Measurements from ENCODE around the gene CHERP.

CHERP gene, protein sequence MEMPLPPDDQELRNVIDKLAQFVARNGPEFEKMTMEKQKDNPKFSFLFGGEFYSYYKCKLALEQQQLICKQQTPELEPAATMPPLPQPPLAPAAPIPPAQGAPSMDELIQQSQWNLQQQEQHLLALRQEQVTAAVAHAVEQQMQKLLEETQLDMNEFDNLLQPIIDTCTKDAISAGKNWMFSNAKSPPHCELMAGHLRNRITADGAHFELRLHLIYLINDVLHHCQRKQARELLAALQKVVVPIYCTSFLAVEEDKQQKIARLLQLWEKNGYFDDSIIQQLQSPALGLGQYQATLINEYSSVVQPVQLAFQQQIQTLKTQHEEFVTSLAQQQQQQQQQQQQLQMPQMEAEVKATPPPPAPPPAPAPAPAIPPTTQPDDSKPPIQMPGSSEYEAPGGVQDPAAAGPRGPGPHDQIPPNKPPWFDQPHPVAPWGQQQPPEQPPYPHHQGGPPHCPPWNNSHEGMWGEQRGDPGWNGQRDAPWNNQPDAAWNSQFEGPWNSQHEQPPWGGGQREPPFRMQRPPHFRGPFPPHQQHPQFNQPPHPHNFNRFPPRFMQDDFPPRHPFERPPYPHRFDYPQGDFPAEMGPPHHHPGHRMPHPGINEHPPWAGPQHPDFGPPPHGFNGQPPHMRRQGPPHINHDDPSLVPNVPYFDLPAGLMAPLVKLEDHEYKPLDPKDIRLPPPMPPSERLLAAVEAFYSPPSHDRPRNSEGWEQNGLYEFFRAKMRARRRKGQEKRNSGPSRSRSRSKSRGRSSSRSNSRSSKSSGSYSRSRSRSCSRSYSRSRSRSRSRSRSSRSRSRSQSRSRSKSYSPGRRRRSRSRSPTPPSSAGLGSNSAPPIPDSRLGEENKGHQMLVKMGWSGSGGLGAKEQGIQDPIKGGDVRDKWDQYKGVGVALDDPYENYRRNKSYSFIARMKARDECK

DNA sequence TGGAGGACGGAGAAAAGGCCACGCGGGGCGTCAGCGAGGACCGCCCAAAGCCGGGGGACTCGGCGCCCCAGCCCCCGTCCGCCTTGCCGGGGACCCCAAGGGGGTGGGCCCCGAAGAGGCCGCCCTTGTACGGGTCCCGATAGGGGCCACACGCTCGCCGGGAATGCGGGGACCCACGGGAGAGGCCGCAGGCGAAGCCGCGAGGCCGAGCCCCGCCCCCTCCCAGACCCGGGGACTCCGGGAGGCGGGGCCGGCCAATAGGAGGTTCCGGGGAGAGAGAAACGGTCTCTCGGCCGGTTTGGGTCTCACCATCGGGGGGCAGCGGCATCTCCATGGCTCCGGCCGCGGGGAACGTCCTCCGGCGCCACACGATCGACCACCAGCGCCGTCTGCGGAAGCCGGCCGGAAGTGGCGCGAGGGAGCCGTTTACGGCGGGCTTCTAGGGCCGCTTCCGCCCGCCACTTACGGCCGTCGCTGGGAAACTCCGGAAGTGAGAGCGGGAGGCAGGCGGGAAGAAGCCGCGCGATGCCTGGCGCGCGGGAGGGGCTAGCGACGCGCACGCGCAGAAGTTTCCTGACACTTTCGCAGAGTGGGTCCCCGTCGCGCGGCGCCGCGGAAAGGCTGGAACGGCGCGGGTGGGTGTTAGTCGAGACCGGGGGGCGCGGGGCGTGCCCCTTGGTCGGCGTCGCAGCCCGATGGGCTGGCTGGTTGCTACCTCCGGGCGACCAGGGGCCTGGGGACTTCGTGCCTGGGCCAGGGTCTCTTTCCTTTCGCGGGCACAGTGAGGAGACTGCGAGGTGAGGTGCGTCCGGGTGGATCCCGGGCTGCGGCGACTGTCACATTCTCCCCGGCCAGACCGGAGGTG is at the start of gene CHERP:
CHERP (minus strand) TSS at position 393 of the 865 bp plus-strand sequence; CDS start at position 334, 59 bp downstream.
- DNase-seq, result peak; percentile 92

GRCh38 chr19:16590876-16591802 is 48.9 kb upstream of the CHERP start:
- no peak for DNase-seq

GRCh38 chr19:16589917-16590316 is 47.7 kb upstream of the CHERP start:
- no peak for DNase-seq

GRCh38 chr19:16588824-16589577 is 46.8 kb upstream of the CHERP start:
- DNase-seq, result no peak

DNA sequence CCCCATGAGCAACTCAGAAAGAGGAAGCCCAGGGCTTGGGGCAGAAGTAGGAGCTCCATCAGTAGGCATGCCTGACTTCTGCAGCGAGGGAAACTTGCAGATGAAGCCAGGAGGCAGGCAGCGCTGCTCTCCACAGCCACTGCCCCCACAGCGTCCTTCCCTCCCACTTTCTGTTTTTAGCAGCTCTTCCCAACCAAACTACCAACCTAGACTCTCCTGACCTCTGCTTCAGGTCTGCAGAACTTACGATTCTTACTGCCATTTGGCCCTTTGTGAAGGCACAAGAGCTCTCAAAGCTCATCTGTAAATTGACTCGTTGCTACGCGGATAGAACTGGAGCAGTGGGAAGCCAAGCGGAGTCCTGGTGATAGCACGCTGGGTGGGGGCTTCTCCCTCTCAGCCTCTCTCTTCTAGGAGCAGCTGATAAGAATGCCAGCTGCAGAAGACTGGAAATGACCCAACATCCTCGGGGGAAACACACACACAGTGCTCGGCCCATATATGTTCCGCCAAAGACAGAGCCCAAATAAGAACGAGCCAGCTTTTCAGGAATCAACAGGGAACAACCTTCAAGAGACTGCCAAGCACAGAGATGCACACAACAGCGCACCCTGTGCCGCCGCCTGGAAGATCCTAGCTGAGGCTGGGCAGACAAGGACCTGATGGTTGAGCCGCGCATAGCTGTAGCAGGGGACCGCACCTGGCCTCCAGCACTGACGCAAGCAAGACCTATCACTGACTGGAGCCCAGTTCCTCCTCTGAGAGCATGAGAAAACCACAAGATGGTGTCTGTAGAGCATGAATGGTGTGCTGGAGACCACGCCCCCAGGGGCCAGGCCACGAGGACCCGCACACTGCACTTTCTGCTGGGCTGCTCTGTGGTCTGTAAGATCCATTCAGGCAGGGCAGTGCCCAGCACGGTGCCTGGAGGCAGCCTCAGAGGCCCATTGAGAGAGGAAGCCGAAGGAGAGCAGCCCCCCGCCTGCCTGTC is 45.9 kb upstream of the CHERP start:
- DNase-seq, result no peak

DNA sequence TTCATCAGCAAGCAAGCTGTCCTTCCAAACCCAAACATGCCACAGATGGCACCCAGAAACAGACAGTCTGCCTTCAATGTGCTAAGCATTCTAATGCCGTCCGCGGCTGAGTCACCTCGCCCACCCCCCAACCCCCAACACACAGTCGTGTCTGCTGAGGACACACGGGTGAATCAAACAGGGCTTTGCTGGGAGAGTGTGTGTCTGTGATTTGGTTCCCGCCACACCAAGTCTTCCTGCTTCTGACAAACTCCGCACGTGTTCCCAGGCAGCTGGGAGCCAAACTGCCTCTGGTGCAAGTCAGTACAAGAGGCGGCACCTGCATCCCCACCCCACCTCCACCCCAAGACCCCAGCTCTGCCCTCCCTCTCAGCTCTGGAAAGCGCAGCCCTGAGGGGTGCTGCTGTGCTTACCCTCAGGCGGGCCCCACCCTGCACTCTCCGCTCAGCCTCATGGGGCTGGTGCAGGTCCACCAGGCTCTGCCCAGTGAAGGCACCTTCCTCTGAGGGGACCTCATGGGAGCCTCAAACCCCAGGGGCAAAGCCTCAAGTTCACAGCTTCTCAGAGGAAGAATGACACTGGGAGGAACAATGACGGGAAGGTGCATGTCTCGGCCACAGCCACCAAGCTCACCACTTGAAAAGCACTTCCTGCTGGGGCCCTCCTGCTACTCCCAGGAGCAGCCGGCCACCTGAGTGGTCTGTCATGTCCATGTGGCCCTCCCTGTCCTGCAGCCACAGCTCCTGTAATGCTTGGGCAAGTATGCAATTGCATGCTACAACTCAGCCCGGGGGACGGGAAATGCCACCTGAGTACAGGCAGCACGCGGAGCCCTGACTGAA is 45.0 kb upstream of the CHERP start:
- peak; percentile 62 for DNase-seq

GRCh38 chr19:16586477-16586871 is 44.2 kb upstream of the CHERP start:
- DNase-seq, result no peak

DNA sequence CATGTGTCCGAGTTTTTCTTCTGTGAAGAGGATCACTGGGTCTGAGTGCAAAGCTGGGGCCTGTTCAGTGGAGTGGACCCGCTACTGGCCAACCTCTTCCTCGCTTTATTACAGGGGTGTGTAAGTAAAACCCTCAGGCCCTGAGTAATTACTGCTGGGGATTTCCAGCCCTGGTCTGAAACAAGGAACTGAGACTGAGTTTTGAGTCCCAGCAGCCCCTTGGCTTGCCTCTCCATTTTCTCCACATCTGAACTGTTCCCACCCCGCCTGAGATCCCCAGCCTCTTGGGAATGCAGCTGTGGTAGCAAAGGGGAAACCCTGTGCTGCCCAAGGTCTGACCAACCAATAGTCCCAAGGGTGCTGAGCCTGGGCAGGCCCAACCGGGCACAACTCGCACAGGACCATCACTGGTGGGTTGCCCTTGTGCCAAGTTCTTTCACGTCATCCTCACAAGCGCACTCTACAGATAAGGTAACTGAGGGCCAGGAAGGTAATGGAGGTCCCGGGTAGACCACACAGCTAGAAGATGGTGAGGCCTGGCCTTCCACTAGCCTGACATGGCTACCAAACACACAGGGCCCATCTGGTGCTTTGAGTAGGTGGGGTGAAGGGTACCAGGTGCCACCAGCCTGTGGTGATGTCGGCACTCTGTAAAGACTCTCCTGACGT is 43.7 kb upstream of the CHERP start:
- DNase-seq, result no peak

DNA sequence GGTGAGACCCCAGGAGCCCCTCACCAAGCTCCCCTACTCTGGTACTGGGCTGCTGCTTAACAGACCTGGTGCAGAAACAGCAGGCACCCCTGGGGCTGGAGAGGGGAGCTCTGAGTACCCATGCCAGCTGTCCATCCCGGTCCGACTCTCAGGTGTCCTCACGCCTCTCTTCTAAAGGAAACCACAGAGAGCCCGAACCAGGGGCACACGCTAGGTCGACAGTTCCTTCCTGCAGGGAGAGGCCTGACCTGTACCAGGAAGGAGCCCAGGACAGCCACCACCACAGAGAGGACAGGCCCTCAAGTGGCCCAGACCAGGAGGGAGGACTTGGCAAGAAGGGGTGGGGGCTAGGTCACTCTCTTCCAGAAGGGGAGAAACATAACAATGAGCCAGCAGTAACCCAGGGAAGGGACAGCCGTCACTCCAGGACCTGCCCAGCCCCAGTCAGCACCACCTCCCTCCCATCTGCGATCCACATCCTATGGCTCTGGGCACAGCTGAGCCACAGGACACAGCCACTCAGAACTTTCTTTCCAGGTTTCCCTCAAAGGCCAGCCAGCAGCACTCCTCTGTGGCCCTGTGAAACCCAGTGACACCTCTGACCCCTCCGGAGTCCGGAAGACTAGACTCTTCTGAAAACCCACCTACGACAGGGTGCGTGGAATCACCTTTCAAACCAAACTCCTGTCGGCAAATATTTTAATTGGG is 43.0 kb upstream of the CHERP start:
- no peak for DNase-seq

GRCh38 chr19:16584248-16585093 is 42.2 kb upstream of the CHERP start:
- DNase-seq, result peak; percentile 71

DNA sequence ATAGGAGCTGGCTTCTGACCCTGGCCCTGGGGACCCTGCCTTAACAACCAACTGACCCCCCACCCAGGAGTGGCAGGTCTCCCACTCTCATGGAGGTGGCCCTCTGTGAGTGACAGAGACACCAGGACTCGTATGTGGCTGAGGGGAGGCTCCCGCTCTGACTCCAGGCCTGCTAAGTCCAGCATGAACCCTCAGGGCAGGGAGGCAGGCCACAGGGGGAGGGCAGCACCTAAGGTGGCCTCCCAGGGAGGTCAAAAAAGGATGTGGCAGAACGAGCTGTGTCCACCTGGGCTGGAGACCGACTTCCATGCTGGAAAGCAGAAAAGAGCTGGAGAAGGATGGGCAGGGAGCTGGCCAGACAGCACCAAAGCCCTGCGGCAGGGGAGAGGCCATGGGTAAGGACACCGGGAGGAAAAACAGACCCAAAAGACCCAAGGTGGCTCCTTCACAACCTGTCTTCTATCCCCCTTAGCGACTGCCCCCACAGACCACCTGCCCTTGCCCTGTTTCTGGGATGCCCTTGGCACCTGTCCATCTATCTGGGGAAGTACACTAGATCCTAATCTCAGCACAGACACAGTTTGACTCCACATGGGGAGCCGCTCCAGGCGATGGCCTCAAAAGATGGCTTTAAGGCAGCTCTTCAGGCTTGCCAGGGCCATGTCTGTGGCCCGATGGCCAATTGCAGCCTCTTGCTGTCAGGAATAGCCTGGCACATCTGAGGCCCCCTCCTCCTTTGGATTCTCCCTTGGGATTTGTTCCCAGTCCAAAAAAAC is 40.4 kb upstream of the CHERP start:
- DNase-seq, result no peak

- no peak for DNase-seq
Observed at GRCh38 chr19:16581971-16582343, 39.7 kb upstream of the CHERP start.

GRCh38 chr19:16581145-16581970 is 39.1 kb upstream of the CHERP start:
- no peak for DNase-seq

DNA sequence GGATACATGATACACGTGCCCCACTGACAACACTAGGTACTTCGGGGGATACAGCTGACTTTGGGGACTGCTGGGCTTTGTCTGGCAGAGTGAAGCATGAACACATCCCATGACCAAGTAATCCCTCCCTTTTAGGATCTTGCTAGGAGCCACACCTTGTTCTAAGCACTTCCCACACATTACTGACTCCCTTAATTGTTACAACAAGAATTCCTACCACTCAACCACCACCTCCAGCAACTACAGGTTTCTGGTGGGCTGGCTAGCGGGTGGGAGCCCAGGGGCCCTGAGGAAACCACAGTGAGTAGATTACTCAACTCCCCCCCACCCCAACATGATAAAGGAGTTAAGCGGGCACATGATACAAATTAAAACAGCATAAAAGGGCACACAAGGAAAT is 37.1 kb upstream of the CHERP start:
- DNase-seq, result no peak

GRCh38 chr19:16577531-16577985 is 35.3 kb upstream of the CHERP start:
- DNase-seq, result no peak
